Fibroblast of lung (primary cell): ENCODE measurements around the gene EPHB4.

ENCODE experiments used
- CTCF ChIP-seq, 2 donors: IDR thresholded peaks in 1 of 2; conservative IDR thresholded peaks in 1 of 2; 1 replicate in 1 of 2; 2 replicates in 1 of 2; pipeline ENCODE4 v1.5.1; 2011 to 2012; ENCODE audit warnings: low read length in 2 of 2, control low read depth in 1 of 2, inconsistent platforms in 1 of 2, low read depth in 1 of 2, mild to moderate bottlenecking in 1 of 2
- EZH2 ChIP-seq: IDR thresholded peaks from 2 replicates; pipeline ENCODE4 v1.5.1; 2012; ENCODE audit warnings: low read length, control low read depth, mild to moderate bottlenecking; ENCODE audit errors: missing control alignments

- TF ChIP-seq EZH2 (no peak), CTCF (conservative IDR thresholded peaks at IDR 0.05 in 1 of 2, IDR thresholded peaks at IDR 0.05 in 1 of 2; ENCODE audit: low read depth in 1 of 2, low read length in 2 of 2) (no peak)
Measured at GRCh38 chr7:100859856-100860255, 32.5 kb upstream of the EPHB4 start.
